Measurements from ENCODE around the gene CHL1.

Gene CHL1, protein sequence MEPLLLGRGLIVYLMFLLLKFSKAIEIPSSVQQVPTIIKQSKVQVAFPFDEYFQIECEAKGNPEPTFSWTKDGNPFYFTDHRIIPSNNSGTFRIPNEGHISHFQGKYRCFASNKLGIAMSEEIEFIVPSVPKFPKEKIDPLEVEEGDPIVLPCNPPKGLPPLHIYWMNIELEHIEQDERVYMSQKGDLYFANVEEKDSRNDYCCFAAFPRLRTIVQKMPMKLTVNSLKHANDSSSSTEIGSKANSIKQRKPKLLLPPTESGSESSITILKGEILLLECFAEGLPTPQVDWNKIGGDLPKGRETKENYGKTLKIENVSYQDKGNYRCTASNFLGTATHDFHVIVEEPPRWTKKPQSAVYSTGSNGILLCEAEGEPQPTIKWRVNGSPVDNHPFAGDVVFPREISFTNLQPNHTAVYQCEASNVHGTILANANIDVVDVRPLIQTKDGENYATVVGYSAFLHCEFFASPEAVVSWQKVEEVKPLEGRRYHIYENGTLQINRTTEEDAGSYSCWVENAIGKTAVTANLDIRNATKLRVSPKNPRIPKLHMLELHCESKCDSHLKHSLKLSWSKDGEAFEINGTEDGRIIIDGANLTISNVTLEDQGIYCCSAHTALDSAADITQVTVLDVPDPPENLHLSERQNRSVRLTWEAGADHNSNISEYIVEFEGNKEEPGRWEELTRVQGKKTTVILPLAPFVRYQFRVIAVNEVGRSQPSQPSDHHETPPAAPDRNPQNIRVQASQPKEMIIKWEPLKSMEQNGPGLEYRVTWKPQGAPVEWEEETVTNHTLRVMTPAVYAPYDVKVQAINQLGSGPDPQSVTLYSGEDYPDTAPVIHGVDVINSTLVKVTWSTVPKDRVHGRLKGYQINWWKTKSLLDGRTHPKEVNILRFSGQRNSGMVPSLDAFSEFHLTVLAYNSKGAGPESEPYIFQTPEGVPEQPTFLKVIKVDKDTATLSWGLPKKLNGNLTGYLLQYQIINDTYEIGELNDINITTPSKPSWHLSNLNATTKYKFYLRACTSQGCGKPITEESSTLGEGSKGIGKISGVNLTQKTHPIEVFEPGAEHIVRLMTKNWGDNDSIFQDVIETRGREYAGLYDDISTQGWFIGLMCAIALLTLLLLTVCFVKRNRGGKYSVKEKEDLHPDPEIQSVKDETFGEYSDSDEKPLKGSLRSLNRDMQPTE (N-terminal part only)

GRCh38 chr3:196311-197148 is at the start of gene CHL1:
Gene CHL1, plus strand, starts transcription at chr3:196763. Its CDS starts 123,014 bp downstream, at chr3:319777.
- DNase-seq (ENCODE audit: low spot score) = no peak

- DNase-seq (ENCODE audit: low spot score) = no peak
Measured at GRCh38 chr3:151614-152189, 44.9 kb upstream of the CHL1 start.

- no peak for DNase-seq (ENCODE audit: low spot score)
Measured at GRCh38 chr3:159974-160373, 36.6 kb upstream of the CHL1 start.

DNA sequence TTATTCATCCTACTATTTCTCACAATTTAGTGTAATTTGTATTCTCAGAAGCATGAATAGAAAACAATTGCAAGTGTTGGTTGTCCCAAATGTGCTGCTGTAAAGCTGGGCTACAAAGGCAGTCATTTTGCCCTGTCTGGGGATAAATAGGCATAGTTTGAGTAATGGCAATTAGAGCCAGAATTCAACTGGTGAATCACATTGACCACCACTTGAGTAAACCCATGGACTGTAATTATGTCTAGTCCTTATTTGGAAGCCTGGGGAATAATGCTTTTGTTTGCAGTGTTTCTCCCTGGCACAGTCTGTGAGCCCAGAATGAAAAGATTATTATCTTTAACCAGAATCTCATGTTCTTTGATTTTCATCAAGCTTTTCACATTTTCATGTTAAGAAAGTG is 30.5 kb upstream of the CHL1 start:
- DNase-seq (ENCODE audit: low spot score) = no peak

DNA sequence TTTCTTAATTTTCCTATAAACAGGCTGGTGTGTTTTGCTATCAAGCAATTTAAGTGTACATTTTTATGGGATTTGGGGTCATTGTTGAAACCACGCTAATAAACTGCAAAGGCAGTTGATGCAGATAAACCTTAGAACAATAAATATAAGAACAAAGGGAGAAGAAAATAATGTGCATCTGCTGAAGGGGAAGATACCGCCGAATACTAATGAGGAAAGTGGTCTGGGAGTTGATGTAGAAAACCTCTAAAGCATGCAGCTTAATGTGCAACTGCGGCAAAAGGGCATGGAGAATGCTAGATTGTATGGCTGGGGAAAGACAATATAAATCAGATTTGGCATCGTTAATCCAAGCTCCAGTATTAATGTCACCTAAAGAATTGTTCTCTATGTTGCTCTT is 29.8 kb upstream of the CHL1 start:
- DNase-seq (ENCODE audit: low spot score) = no peak

GRCh38 chr3:173886-174285 is 22.7 kb upstream of the CHL1 start:
- DNase-seq (ENCODE audit: low spot score) = no peak

DNA sequence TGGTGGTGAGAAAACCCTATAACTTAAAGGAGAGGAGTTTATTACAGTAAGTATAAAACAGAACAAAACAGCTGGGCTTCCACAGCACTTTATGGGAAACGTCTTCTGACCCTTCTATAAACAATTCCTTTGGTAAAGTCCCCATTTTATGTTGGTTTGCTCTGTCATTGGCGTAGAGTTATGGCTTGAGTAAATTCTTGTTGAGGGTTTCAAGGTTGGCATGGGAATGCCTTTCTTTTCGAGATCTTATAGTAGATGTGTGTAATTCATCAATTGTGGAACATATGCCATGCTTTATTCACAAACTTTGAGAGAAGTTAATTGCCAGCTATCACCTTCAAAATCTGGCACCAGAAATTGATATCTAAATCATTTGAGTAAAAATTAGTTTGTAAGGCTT is 11.6 kb upstream of the CHL1 start:
- DNase-seq (ENCODE audit: low spot score) = no peak

- no peak for DNase-seq (ENCODE audit: low spot score)
Measured at GRCh38 chr3:192215-192929, 4.2 kb upstream of the CHL1 start.

DNA sequence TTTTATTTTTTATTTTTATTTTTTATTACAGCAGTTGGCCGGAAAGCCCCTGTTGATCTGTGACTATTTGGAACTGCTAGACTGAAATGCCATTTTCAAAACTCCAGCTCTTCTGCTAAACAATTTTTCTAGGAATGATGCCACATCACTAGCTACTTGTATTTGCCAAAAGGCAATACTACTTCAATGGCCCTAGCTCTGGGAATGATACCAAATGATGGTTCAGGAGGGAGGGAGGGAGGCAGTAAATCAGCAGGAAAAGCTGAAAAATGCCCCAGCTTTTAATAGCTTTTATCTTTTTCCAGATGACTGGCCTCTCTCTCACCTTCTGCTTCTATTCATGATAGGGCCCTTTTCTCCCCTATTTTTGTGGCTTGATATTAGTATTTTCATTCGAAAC is 2.6 kb upstream of the CHL1 start:
- DNase-seq (ENCODE audit: low spot score) = no peak

- DNase-seq (ENCODE audit: low spot score) = no peak
Measured at GRCh38 chr3:194421-194820, 2.1 kb upstream of the CHL1 start.

- no peak for DNase-seq (ENCODE audit: low spot score)
Measured at GRCh38 chr3:195666-196065, 897 bp upstream of the CHL1 start.

- DNase-seq (ENCODE audit: low spot score) = no peak
Measured at GRCh38 chr3:197149-197827, 725 bp downstream of the CHL1 start.

GRCh38 chr3:197828-198491 is 1.4 kb downstream of the CHL1 start:
- no peak for DNase-seq (ENCODE audit: low spot score)

- DNase-seq (ENCODE audit: low spot score) = no peak
Measured at GRCh38 chr3:199835-200234, 3.3 kb downstream of the CHL1 start.

DNA sequence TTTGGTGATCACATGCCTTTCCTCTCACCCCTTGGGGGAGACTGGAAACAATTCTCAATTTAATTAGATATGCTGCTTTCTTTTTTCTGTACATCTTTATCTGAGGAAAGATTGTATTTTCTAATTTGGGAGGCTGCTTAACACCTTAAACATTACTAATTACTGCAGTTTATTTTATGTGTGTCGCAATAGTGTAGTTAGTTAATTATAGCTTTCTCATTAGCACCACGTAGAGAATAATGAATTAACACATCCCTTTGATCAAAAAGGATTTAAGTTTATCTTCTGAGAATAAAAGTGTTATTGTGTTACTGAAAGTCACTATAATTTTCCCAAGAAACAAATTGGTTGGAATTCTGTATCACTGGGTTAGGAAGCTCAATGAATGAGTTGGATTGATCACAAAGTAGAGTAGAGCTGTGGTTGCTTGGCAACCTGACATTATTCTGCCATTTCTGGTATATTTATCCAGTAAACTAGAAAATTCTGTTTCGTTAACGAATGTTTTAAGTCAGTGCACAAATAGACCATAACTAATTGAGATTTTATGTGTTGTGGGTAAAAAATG is 4.3 kb downstream of the CHL1 start:
- no peak for DNase-seq (ENCODE audit: low spot score)

DNA sequence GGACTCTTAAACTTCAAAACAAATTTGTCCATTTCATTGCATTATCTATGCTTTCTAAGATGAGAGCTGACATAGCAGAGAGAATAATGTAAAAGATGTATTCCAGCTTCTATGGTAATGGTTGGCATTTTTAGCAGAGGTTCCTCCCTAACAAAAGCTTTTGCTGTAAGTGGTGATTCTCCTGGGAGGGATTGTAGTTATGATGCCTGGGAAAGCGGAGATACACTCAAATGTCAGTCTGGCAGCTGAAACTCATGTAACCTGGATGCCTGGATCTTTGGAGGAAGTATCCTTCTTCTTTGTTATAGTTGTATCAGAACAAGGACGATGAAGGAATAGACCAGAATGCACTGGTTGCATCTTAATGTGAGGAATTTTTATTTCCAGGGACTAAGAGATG is 7.5 kb downstream of the CHL1 start:
- no peak for DNase-seq (ENCODE audit: low spot score)

DNA sequence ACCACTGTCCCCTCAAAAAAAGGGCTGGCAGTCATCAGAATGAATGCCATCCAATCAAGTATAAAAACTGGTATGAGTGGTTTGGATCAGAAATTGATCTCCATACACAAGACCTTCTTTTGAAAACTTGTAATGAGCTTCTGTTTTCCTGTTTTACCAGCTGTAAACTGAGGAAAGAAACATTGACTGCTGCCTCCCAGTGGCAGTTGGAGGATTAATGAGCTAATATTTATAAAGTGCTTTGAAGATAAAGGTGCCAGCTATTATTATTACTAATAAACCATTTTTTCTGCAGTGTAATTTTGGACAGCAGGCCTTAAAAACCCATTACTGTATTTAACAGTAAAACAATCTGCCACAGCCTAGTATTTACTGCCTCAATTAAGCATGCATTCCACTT is 11.4 kb downstream of the CHL1 start:
- no peak for DNase-seq (ENCODE audit: low spot score)

DNA sequence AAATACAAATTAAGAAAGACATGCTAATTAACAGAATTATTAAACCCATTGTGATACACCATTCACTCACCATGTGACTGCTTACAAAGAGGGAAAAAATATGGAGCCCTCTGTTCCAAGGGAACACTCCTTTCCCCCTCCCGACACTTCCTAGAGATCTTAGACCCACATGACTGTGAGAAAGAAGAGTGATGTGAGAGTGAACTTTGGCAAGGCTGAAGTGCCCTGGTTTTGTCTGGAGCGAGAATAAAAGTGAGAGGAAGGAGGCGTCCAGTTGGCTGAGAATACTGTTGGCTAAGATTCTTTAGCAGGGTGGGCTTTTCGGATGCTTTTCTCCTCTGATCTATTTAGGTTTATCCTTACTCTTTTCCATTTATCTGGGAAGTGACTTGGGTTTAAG is 14.1 kb downstream of the CHL1 start:
- no peak for DNase-seq (ENCODE audit: low spot score)

DNA sequence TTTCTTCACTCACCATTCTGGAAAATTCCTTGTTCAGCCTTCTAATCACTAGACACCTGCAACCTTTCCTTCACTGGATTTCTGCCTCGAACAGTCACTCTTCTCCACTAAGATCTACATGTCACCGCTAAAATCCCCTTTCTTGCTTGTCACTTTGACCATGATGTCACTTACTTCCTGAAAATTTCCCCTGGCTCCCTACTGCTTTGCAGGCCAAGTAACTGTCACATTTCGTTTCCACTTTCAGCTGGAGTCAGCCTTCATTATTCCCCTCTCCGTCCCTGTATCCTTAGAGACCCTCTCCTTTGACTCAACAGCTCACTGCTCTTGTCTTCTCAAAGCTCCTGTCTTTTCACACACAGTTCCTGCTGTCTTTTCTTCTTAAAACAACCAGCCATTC is 15.9 kb downstream of the CHL1 start:
- DNase-seq (ENCODE audit: low spot score) = no peak

All from CD4-positive, alpha-beta T cell treated with Interleukin-15 for 4 hours (primary cell).